DND-41 (cell line): ENCODE data around the gene ADAM17.

Source experiments
- CTCF ChIP-seq: IDR thresholded peaks from 2 replicates; pipeline ENCODE4 v1.5.1; 2012; ENCODE audit warnings: borderline replicate concordance, low read length, moderate library complexity, mild to moderate bottlenecking; ENCODE audit not compliant: poor library complexity, severe bottlenecking; ENCODE audit errors: extremely low read depth
- EZH2 ChIP-seq: IDR thresholded peaks from 3 replicates; pipeline ENCODE4 v1.6.1; 2012; ENCODE audit warnings: borderline replicate concordance, low read depth, mild to moderate bottlenecking, moderate library complexity, low read length, inconsistent platforms; ENCODE audit not compliant: severe bottlenecking

GRCh38 chr2:9590641-9591040 is 35.0 kb upstream of the ADAM17 start:
- TF ChIP-seq CTCF (no peak), EZH2 (no peak)
